Left ventricle myocardium superior (tissue), 1 donor: Measurements from ENCODE around the gene NFIA. TPM values are rescaled to one million over a fixed set of nuclear protein-coding genes. Genes with fewer than 3 reads are reported as not detected.
A peak's percentile ranks its signal among the peaks of the same experiment; 100 is the strongest.

Source experiments
- ATAC-seq: fragments of 200-7000 bp; cut with Tn5 transposase; one replicate; pipeline ENCODE4 v1.9.1; 2020; ENCODE audit warnings: mild to moderate bottlenecking, moderate library complexity
- DNase-seq: peaks from one replicate; pipeline ENCODE4 v3.0.0-alpha.2; 2020
- intact Hi-C: fragments of 100-400 bp; cut with micrococcal nuclease; formaldehyde crosslinking; loops from one replicate; pipeline ENCODE4 v1.11.0; 2022
- total RNA-seq: library from RNA; stranded (reverse); fragmentation: NEBNext Ultra II Directional; extraction: Animal tissue kit (Norgen Biotek cat#: 25700); gene quantifications from one replicate; pipeline ENCODE4 v1.2.1, GENCODE V29; 2021
- donor health status: DM: no; HTN: yes; CAD: no; lungs with severe emphysema.

Gene NFIA
- total RNA-seq, 1 donor from 2014 or later, result 102 TPM

GRCh38 chr1:61287014-61287413, 204.7 kb downstream of the NFIA start:
- ATAC-seq (peak; percentile 24), DNase-seq (no peak)
- intact Hi-C loops, result no loop called here

GRCh38 chr1:61287734-61288133, 205.4 kb downstream of the NFIA start:
- intact Hi-C loops, result no loop called here
- ATAC-seq (no peak), DNase-seq (no peak)

GRCh38 chr1:61289232-61290098, 207.1 kb downstream of the NFIA start:
- ATAC-seq, result no peak
- DNase-seq, result no peak
- intact Hi-C loops, result no loop called here

GRCh38 chr1:61290525-61290924, 208.2 kb downstream of the NFIA start:
- no peak for DNase-seq
- no peak for ATAC-seq
- intact Hi-C loops, result no loop called here

- DNase-seq, result no peak
- ATAC-seq, result peak; percentile 40
- intact Hi-C loops, result no loop called here
These were observed 210.8 kb downstream of the NFIA start for GRCh38 chr1:61293197-61293596.

- DNase-seq (no peak), ATAC-seq (no peak)
- intact Hi-C loops, result no loop called here
These were observed 211.7 kb downstream of the NFIA start for GRCh38 chr1:61293986-61294504.

GRCh38 chr1:61294930-61295329, 212.6 kb downstream of the NFIA start:
- ATAC-seq, result no peak

GRCh38 chr1:61295818-61296537, 213.6 kb downstream of the NFIA start:
- no peak for ATAC-seq
- no peak for DNase-seq
- intact Hi-C loops, result no loop called here

More at GRCh38 chr1:61294930-61295329, 212.6 kb downstream of the NFIA start:
- no peak for DNase-seq
- intact Hi-C loops, result no loop called here

GRCh38 chr1:61297887-61298286, 215.5 kb downstream of the NFIA start:
- no peak for ATAC-seq
- no peak for DNase-seq
- intact Hi-C loops, result no loop called here

GRCh38 chr1:61299463-61299862, 217.1 kb downstream of the NFIA start:
- intact Hi-C loops, result no loop called here
- ATAC-seq, result peak; percentile 18

GRCh38 chr1:61300899-61301298, 218.5 kb downstream of the NFIA start:
- ATAC-seq, result no peak
- DNase-seq, result no peak
- intact Hi-C loops, result no loop called here

More at GRCh38 chr1:61299463-61299862, 217.1 kb downstream of the NFIA start:
- no peak for DNase-seq

- DNase-seq, result no peak
- peak; percentile 93 for ATAC-seq
- intact Hi-C loops, result no loop called here
These were observed 219.7 kb downstream of the NFIA start for GRCh38 chr1:61301824-61302657.

- intact Hi-C loops, result no loop called here
- no peak for DNase-seq
- no peak for ATAC-seq
These were observed 225.2 kb downstream of the NFIA start for GRCh38 chr1:61307422-61308142.

GRCh38 chr1:61310057-61310456, 227.7 kb downstream of the NFIA start:
- intact Hi-C loops, result no loop called here
- DNase-seq (no peak), ATAC-seq (no peak)

- DNase-seq (no peak), ATAC-seq (no peak)
- intact Hi-C loops, result no loop called here
These were observed 228.2 kb downstream of the NFIA start for GRCh38 chr1:61310538-61310937.

GRCh38 chr1:61313906-61314422, 231.6 kb downstream of the NFIA start:
- intact Hi-C loops, result no loop called here
- ATAC-seq (no peak), DNase-seq (no peak)

GRCh38 chr1:61315011-61315410, 232.7 kb downstream of the NFIA start:
- ATAC-seq (no peak), DNase-seq (no peak)
- intact Hi-C loops, result no loop called here

- DNase-seq (no peak), ATAC-seq (no peak)
- intact Hi-C loops, result no loop called here
These were observed 234.1 kb downstream of the NFIA start for GRCh38 chr1:61316493-61316892.
